ENCODE measurements around the gene HLA-G.

DNA sequence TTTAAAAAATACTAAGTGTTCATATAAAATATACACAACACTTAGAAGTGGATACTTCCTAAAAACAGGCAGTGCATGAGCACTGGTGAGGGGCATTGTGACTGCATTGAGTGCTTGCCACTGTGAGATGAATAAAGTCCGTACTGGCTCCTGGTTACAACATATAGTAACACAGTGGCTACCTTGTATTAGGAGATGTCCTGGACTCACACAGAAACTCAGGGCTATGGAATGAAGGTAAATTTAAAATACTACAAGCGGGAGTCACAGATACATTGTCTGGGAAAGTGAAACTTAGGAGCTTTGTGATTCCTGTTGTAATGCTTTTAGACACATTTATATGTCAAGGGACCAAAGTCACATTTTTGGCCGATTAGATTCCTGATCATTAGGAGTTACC is 36.5 kb upstream of the HLA-G start:
- TF ChIP-seq, protein P1, sequence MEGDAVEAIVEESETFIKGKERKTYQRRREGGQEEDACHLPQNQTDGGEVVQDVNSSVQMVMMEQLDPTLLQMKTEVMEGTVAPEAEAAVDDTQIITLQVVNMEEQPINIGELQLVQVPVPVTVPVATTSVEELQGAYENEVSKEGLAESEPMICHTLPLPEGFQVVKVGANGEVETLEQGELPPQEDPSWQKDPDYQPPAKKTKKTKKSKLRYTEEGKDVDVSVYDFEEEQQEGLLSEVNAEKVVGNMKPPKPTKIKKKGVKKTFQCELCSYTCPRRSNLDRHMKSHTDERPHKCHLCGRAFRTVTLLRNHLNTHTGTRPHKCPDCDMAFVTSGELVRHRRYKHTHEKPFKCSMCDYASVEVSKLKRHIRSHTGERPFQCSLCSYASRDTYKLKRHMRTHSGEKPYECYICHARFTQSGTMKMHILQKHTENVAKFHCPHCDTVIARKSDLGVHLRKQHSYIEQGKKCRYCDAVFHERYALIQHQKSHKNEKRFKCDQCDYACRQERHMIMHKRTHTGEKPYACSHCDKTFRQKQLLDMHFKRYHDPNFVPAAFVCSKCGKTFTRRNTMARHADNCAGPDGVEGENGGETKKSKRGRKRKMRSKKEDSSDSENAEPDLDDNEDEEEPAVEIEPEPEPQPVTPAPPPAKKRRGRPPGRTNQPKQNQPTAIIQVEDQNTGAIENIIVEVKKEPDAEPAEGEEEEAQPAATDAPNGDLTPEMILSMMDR (IDR thresholded peaks at IDR 0.05) = no peak
- TF ChIP-seq POLR2A (IDR thresholded peaks at IDR 0.05) = no peak
